AG09309 (cell line): ENCODE results near the gene KRT222.

ENCODE experiments used
- DNase-seq: peaks from one replicate; pipeline ENCODE4 v3.0.0-alpha.2; 2010; ENCODE audit warnings: low read depth
- H3K4me3 ChIP-seq: 2 replicates; pipeline ENCODE4 v1.5.1; 2011; ENCODE audit warnings: mild to moderate bottlenecking, low read depth, low read length, moderate library complexity; ENCODE audit not compliant: control insufficient read depth
- TF ChIP-seq, protein P1 (sequence below): IDR thresholded peaks from 2 replicates; pipeline ENCODE4 v1.5.1; 2011; ENCODE audit warnings: mild to moderate bottlenecking, low read depth, low read length, inconsistent platforms; ENCODE audit not compliant: insufficient read depth, control insufficient read depth; ENCODE audit errors: missing control alignments

The KRT222 gene

DNA sequence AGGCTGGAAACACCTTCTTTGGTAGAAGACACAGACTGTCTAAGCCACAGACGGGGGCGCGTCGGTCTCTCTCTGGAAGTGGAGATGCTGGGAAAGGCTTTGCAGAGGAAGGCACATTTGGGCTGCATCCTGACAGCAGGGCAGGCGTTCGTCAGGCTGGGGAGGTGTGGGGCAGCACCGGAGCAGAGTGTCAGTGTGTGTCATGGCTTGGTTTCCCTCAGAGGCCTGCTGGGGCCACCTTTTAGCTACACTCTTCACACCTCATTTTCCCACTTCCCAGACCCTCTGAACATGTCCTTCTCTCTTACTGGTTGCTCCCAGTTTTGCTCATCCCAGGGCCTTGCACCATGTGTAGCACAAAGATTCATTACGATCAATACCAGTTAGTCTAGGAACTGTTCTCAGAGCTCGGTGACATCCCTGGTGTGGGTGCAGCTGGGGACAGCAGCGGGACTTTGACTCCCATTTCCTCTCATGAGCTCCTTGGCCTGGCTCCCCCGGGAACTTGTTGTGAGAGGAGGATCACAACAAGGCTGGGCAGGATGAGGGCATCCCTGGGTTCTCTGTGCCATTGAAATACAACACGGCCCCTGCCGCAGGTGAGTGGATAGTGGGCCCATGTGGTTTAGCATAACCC lies 50.4 kb downstream of the KRT222 start:
- H3K4me3 ChIP-seq: no peak overlapping the region
- DNase-seq: no peak
- TF ChIP-seq, protein P1, sequence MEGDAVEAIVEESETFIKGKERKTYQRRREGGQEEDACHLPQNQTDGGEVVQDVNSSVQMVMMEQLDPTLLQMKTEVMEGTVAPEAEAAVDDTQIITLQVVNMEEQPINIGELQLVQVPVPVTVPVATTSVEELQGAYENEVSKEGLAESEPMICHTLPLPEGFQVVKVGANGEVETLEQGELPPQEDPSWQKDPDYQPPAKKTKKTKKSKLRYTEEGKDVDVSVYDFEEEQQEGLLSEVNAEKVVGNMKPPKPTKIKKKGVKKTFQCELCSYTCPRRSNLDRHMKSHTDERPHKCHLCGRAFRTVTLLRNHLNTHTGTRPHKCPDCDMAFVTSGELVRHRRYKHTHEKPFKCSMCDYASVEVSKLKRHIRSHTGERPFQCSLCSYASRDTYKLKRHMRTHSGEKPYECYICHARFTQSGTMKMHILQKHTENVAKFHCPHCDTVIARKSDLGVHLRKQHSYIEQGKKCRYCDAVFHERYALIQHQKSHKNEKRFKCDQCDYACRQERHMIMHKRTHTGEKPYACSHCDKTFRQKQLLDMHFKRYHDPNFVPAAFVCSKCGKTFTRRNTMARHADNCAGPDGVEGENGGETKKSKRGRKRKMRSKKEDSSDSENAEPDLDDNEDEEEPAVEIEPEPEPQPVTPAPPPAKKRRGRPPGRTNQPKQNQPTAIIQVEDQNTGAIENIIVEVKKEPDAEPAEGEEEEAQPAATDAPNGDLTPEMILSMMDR: no peak

DNA sequence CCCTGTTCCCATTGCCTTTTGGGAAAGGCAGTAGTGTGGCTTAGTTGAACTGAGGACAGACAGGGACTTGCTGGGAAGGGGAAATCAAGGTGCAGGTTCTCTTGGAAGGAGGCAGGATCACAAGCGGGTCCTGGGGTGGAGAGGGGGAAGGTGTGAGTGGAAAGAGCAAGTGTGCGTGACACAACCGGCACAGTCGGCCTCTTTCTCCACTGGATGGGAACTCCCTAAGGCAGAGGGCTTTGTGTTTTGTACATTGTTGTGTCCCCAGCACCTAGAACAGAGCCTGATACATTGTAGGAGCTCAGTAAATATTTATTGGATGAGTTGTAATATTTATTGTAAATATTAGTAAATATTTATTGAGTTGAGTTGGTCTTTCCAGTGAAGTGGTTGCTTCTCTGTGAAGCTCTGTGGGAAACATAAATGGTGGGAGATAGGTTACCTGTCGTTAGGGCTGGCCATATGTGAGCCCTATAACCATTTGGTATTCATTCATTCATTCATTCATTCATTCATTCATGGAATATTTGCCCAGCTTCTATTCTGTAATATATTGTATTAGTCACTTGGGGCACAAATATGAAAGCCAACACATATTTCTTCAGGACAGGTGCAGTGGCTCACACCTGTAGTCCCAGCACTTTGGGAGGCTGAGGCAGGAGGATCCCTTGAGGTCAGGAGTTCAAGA lies 51.4 kb downstream of the KRT222 start:
- H3K4me3 ChIP-seq: no peak overlapping the region
- TF ChIP-seq, protein P1: no peak
- DNase-seq: no peak

DNA sequence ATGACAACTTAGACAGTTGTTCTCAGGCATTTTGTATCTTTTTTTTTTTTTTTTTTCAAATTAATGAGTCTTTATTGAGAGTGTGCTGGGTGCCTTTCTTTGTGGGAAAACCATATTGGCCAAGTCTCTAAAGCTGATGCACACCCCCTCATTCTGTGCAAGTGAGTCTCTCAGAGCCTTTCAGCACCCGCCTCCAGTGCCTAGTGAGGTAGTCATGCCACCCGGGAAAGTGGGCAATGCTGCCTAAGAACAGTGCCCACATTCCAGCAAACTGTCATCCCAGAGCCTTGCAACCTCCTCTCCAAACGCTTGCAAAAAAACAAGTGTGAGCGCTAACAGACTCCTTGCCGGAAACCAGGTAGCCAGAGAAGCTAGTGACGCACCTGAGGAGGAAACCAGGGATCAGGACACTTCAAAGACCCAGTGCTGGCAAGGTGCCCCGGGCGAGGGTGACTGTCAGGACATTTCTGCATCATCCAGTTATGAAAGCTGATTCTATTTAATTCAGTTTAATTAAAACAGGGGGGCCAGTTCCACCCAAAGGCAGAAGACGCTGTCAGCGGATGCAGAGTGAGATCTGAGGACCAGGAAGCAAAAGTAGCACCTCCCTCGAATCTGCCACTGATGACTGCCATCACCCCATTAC lies 52.3 kb downstream of the KRT222 start:
- TF ChIP-seq, protein P1: no peak
- no peak for DNase-seq
- H3K4me3 ChIP-seq: no peak overlapping the region

DNA sequence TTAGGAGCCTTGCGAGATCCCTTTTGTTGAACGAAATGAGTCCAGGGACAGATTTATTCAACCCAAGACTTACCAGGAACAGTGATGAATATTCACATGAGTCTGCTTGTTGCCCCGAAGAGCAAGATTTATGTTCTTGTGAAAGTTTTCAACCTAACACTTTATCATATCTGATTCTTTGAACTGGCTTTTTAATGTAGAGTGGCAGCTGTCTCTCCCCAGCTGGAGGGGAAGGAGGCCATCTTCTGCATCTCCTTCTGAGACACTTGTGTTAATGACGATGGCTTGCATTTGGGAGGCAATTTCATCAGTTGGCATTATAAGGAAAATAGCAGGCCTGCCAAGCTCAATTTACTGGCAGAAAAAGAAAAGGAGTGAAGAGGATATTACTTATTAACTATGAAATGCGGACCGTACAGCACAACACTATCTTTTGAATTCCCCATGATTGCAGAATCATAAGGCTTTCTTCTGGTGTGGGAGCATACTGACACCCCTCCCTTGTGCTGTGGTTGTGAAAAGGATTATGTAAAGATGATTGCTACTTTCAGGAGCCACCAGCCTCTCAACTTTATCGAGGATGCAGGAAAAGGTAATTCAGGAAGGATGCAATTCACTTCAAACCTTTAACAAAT lies 53.0 kb downstream of the KRT222 start:
- H3K4me3 ChIP-seq: no peak overlapping the region
- no peak for DNase-seq
- TF ChIP-seq, protein P1: no peak

DNA sequence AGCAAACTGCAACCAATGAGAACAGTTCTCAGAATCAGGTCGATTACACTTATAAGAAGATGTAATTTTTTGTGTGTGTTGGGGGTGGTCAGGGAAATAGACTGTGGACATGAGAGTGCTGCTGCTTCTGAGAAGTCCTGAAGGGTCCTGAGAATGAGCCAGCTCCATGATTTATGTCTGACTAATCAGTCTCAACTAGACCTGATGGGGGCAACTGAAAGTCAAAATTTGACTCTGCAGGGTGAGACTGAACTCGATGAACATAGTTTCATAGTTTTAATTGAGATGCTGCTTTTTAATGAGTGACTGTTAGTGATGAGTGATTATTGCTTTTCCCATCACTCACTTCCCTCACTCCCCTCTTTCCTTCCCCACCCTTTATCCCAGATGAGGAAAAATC lies 54.6 kb downstream of the KRT222 start:
- DNase-seq: no peak
- TF ChIP-seq, protein P1: no peak
- no peak overlapping the region for H3K4me3 ChIP-seq

DNA sequence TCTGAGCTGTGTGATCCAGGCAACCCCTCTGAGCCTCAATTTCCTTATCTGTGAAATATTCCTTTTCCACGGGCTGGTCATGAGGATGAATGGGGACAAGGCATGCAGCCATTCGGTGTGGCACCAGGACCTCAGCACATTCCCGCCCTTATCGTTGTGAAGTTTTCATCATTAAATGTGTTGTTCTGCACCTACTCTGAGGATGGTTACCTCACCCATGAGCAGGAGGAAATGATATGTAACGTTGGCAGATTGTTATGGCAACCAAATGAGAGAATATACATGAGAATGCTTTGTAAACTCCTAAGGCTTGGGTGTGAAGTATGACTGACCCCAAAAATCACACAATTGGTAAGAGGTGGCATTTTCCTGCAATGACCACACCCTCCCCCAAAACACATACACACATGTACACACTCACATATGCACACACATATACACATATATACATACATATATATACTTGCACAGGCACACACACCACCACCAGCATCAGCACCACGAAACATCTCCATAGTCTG lies 56.9 kb downstream of the KRT222 start:
- DNase-seq: no peak
- TF ChIP-seq, protein P1: no peak
- H3K4me3 ChIP-seq: no peak overlapping the region
